ENCODE measurements around the gene KRTAP10-8.
"Not testable (repeated sequence)": the region's sequence is repeated elsewhere in the genome, so short reads cannot be mapped to it uniquely, and the experiment has no call there.

The KRTAP10-8 gene, protein sequence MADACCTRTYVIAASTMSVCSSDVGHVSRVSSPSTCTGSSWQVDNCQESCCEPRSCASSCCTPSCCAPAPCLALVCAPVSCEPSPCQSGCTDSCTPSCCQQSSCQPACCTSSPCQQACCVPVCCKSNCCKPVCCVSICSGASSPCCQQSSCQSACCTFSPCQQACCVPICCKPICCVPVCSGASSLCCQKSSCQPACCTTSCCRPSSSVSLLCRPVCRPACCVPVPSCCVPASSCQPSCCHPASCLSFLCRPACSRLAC

DNA sequence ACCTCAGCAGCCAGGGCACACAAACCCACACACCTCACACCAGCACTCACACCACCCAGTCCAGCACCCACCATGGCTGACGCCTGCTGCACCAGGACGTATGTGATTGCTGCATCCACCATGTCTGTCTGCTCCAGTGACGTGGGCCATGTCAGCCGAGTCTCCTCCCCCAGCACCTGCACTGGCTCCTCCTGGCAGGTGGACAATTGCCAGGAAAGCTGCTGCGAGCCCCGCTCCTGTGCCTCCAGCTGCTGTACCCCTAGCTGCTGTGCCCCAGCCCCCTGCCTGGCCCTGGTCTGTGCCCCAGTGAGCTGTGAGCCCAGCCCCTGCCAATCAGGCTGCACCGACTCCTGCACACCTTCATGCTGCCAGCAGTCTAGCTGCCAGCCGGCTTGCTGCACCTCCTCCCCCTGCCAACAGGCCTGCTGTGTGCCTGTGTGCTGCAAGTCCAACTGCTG, at the start of gene KRTAP10-8:
Gene KRTAP10-8 (plus strand): TSS at position 51 of the 458 bp plus-strand sequence. CDS start 22 bp downstream, at position 73.
- no peak for DNase-seq

DNA sequence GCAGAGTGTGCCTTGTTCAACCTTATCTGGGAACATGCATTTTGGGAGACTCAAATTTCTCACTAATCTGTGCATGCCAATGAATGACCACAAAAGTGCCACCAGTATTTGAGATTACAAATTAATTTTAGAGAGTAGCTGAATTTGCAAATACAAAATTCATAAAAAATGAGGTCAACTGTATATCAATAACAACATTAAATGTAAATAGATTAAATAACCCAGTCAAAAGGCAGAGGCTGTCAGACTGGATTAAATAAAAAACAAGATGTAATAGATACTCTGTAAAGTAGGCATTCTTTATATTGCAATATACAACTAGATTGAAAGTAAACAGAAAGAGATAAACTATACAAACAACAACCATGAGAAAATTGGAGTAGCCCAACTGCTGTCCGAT, 47.8 kb upstream of the KRTAP10-8 start:
- DNase-seq: no peak

DNA sequence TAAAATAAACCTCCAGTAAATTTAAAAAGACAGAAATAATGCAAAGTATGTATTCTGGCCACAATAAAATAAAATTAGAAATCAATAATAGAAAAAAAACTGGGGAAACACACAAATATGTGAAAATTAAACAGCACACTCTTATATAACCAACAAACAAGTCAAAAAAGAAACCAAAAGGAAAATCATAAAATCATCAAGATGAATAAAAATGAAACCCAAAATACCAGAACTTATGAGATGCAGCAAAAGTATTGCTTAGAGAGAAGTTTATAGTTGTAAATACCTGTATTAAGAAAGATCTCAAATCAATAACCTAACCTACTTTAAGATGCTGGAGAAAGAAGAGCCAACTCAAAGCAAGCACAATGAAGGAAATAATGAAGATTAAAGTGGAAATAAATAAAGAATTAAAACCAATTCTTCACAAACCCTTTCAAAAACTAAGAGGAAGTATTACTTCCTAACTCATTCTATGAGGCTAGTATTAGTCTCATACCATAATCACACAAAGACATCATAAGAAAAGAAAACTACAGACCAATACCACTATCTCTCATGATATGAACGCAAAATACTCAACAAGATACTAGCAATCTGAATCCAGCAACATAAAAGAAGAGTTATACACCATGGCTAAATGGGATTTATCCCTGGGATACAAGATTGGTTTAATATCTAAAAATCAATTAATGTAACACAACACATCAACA, 46.8 kb upstream of the KRTAP10-8 start:
- DNase-seq: no peak

DNA sequence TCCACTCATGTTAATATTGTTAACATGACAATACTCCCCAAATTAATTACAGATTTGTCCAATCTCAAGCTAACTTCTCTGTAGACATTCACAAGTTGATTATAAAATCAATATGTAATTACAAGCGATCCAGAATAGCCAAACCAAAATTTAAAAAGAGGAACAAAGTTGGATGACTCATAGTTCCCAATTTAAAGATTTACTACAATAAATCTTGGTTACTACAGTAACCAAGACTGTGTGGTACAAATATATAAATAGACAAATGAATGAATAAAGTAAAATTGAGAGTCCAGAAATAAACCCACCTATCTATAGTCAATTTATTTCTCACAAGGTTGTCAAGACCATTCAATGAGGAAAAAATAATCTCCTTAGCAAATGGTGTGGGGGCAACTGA, 45.5 kb upstream of the KRTAP10-8 start:
- no peak for DNase-seq

DNA sequence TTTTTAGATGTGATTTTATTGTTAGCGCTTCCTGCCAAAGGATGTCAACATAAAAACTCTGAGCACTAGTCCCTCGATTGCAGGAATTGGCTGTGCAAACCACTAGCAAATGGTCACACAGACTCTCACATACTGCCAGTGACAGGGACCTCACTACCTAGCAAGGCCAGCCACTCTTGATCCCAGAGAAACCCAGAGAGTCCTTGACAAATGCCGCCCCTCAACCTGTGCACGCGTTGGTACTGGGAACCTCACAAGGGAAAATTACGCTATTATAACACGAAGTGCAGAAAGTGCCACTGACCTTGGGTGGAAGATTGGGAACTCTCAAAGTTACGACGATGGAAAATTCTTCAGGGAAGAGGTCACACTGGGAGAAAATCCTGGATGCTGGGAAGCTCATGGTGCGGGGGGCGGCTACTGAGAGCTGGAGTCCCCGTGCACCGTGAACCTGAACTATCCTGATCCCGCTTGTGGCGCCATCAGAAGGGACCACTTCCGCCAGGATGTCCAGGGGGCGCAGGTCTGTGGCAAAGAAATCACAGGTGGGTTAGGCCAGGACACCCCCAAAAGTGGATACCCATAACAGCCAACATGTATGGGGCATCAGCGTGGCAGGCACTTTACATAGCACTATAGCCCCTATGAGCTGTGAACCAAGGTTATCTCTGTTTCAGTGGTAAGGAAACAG, 44.3 kb upstream of the KRTAP10-8 start:
- no peak for DNase-seq

DNA sequence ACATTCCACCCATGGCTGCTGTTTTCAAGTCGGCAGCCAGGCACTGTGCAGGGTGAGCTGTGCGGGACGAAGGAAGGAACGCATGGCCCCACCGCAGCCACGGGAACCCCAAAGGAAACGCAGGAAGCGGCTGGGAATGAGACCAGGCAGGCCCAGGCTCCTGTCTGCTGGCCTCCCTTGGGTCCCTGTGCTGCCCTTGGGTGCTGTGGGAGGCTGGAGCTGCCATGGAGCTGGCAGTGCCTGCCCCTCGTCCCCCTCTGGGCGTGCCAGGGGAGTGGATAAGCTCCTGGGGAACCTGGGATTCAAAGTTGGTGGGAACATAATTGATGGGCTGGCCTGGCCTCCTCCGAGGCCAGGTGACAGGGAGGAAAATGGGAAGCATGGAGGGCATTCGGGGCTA, 43.6 kb upstream of the KRTAP10-8 start:
- DNase-seq: no peak

DNA sequence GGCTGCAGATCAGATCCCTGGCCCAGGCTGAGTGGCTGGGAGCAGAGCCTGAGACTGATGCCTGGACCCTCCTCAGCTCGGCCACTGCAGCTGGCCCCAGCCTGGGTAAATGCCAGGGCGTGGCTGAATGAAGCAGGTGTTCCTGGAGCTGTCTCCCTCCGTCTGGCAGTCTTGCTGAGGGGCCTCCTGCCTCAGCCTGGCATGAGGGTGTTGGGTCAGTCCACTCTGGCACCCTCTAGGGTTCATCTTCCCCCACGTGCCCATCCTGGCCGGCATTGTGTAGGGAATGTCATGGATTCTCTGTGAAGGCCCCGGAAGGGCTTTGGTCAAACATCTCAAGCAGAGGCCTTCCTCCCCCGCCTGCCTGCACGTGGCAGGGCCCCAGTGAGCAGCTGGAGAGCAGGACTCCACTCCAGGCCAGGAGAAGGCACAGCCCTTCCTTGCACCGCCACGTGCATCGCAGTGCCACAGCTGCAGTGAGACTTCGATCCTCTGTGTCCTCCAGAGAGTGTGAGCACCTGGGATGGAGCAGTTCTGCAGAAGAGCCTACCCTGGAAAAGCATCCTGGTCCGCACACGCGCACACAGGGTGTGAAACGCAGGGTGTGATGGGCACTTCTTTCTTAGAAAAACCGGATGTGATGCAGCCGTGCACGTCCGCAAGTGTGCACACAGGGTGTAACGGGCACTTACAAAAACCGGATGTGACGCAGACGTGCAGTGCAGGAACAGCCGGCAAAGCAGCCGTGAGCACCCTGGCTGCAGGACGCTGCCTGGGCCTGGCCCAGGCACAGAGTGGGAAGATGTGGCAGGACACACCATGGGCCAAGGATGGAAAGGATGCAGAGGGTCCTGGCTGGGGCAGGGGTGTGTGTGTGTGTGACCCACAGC, 43.0 kb upstream of the KRTAP10-8 start:
- DNase-seq: no peak

DNA sequence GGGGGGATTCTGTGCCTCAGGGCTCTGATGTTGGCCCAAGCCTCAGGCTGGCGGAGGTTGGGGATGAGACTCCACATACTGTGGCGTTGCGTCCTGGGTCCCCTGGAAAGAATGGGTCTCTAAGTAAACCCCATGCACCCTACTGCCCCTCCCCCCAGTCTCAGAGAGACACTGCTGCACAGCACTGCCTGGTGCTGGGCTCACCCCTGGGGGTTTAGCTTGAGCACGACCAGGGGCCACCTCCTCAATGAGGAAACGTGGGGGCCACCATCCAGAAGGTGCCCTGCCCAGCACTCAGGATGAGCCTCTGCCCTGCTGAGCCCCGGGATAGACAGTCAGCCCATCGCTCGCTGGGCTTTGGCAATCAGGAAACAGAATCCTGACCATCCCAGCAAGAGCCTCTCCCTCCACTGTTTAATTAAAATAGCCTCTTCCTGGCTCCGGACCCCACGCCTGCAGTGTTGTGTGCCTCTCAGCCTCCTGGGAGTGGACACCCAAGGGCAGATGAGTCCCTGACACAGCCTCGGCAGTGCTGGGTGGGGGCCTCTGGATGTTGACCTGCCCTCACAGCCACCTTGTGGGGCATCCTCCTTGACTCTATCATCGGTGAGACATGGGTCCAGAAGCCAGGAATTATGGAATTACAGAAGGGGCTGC, 41.9 kb upstream of the KRTAP10-8 start:
- no peak for DNase-seq

DNA sequence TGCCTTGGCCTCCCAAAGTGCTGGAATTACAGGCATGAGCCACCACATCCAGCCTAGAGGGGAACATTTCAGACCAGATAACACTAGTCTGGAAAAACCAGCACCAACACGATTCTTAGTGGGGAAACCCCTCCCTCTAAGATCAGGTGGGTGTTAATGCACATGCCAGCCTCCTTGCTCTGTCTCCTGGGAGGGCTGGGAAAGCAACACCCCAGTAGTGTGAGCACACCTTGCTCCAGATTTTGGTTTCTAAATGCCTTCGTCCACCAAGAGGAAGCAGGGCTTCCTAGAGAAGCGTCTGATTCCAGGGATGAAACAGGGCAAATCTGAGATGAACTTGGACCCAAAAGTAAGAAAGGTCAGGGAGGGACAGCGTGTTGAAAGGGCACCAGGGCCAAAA, 40.6 kb upstream of the KRTAP10-8 start:
- no peak for DNase-seq

DNA sequence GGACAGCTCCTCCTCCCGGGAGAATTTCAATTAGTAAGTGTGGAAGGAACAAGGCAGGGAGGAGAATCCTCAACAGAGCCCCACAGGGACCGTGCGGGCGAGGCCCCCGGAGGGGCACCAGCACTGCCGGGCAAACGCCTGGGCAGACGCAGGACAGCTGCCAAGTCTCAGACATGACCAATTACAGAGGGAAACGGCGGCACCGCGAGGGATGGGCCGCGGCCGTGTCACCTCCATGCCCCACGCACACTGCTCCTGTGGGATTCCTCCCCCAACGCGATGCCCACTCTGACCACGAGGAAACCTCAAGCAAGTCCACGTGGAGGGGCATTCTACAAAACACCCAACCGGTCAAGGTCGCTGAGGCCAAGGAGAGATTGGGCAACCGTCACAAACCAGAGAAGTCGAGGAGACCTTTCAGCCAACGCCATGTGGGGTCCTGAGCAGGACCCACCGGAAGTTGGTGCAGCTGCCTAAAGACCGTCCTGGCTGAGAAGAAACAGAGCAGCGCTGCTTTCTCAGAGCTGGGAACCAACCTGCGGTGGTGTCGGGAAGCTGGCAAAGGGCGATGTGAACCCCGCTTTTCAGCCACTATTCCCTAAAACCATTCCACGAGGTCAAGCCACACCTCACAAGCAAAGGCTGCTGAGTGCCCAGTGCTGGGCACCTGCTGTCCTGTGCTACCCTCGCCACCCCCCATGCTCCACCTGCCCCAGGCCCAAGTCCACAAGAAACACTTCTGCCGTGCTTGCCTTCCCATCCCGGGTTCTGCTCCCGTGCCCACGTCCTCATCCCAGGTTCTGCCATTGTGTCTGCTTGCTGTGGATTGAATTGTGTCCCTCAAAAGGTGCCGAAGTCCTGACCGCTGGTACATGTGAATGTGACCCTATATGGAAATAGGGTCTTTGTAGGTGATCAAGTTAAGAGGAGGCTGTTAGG, 39.8 kb upstream of the KRTAP10-8 start:
- no peak for DNase-seq

DNA sequence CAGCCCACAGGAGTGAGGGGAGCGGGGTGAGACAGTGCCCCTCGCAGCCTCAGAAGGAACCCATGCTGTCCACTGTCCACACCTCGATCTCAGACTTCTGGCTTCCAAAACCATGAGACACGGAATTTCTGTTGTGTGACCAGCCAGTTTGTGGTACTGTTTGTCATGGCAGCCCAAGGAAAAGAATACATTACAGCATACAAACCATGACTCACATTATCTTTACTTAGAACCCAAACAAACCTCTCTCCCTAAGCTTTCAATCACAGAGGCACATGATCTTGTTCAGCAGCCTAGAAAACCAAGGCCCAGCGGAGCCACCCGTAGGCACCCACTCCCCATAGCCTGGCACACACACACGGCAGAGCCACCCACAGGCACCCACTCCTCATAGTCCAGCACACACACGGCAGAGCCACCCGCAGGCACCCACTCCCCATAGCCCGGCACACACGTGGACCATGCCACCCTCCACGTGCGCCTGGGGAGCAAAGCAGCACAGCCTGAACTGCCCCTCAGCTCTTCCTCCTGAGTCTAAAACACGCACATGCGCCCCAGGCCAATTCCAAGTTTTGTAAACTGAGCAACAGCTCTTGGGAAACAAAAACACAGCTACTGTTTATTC, 38.8 kb upstream of the KRTAP10-8 start:
- DNase-seq: no peak

DNA sequence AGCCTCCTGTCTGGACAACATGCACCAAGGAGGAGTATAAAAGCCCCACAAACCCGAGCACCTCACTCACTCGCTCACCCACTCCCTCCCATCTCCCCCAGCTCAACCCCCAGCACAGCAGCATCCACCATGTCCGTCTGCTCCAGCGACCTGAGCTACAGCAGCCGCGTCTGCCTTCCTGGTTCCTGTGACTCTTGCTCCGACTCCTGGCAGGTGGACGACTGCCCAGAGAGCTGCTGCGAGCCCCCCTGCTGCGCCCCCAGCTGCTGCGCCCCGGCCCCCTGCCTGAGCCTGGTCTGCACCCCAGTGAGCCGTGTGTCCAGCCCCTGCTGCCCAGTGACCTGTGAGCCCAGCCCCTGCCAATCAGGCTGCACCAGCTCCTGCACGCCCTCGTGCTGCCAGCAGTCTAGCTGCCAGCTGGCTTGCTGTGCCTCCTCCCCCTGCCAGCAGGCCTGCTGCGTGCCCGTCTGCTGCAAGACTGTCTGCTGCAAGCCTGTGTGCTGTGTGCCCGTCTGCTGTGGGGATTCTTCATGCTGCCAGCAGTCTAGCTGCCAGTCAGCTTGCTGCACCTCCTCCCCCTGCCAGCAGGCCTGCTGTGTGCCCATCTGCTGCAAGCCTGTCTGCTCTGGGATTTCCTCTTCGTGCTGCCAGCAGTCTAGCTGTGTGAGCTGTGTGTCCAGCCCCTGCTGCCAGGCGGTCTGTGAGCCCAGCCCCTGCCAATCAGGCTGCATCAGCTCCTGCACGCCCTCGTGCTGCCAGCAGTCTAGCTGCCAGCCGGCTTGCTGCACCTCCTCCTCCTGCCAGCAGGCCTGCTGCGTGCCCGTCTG, 38.0 kb upstream of the KRTAP10-8 start, which contains the start of gene KRTAP10-4:
Gene KRTAP10-4 (plus strand): TSS at position 100 of the 827 bp plus-strand sequence. CDS start 30 bp downstream, at position 130.
- DNase-seq: not testable (repeated sequence)

DNA sequence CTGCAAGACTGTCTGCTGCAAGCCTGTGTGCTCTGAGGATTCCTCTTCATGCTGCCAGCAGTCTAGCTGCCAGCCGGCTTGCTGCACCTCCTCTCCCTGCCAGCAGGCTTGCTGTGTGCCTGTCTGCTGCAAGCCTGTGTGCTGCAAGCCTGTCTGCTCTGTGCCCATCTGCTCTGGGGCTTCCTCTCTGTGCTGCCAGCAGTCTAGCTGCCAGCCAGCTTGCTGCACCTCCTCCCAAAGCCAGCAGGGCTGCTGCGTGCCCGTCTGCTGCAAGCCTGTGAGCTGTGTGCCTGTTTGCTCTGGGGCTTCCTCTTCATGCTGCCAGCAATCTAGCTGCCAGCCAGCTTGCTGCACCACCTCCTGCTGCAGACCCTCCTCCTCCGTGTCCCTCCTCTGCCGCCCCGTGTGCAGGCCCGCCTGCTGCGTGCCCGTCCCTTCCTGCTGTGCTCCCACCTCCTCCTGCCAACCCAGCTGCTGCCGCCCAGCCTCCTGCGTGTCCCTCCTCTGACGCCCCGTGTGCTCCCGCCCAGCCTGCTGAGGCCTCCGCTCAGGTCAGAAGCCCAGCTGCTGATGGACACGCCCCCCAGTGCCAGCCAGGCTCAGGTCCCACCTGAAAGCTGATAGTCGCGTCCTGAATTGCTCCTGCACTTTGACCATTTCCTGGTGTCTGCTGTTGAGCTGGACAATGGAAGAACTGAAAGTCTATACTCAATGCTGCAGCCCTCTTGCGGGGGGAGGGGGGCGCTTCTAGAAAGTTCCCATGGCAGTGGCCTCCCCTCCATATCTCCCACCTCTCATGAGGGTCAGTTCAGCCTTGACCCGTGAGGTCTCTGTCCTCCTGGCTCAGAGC, 37.2 kb upstream of the KRTAP10-8 start:
- no peak for DNase-seq

DNA sequence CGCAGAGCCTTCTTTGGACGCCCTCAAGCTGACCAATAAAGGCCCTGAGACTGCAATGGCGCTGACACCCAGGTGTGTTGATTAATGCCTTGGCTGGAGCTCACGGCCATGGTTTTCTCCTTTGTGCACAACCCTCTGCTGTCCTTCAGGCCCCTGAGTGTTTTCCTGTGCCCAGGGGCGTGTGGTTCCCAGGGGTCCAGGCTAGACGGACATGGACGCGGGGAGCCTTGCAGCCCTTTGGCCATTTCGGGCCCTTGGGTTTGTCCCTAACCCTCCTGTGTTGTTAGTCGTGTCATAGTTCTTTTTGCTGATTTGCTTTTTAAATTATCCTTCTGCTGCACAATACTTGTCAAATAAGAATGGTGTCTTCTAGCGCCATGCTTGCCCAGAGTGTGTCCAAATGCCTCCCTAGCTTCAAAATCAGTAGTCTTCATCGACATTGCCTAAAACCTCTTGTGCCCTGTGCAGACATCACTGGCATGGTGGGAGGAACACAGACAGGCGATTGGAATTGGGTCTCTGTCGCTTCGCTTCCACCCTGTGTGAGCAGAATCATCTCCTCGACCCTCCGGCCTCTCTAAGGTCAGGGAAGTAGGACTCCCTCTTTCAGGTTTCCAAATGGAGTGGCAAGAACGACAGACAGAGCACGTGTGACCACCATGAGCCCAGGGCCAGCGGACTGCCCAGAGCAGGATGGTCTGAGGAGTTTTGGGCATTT, 36.4 kb upstream of the KRTAP10-8 start:
- no peak for DNase-seq

DNA sequence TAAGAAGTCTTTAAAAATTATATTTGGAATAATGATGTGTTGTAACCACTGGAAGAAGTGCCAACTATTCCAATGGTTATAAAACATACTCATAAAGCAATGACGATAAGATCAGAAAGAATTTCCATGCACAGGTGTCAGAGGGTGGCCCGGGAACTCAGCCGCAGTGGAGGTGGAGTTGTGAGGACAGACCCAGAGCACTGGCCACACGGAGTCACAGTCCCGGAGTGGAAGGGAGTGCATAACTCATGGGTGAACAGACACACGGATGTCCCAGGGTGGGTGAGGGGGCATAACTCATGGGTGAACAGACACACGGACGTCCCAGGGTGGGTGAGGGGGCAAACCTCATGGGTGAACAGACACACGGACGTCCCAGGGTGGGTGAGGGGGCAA, 35.9 kb upstream of the KRTAP10-8 start:
- DNase-seq: no peak

DNA sequence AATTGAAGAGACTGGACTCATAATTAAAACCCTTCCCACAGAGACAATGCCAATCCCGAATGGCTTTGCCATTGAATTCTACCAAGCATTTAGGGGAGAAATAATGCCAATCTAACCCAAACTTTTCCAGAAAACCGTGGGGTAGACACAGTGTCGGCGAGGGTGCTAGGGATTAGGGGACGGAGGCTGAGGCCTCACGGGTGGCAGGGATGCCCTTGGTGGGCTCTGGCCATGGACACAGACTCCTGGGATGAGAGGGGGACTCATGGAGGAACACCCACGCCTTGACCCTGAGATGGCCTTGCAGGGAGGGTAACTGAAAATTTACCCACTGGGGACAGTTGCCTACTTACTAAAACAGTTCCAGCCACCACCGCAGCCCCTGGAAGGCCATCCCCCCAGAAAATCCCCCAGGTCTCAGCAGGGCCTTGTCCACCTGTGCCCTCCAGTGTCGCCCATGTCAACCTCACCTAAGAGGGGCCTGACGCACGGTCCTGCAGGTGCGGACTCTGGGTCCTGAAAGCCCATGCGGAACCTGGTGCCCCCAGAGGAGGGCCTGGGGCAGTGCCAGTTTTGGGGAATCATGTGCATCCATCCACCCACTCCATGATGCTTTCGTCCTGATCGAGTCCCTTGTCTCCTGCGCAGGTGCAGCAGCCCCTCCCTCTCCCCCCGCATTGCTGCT, 33.4 kb upstream of the KRTAP10-8 start:
- DNase-seq: no peak
